Natural killer cell (primary cell): Measurements from ENCODE around the gene CACNA1D. TPM values are rescaled to one million over a fixed set of nuclear protein-coding genes. Genes with fewer than 3 reads are reported as not detected.

Experiments
- ATAC-seq, 3 donors: fragments of 150-1000 bp in 2 of 3; fragments of 200-7000 bp in 1 of 3; cut with Tn5 transposase; 1 replicate in 1 of 3; 2 replicates in 2 of 3; pipeline ENCODE4 v1.10.0; 2021; ENCODE audit warnings: mild to moderate bottlenecking in 2 of 3, moderate library complexity in 2 of 3
- DNase-seq, 2 donors: peaks; one replicate each; pipeline versions ENCODE4 v3.0.0 to v3.0.0-alpha.2; 2013 to 2021; ENCODE audit warnings: mixed read lengths in 1 of 2
- H3K27ac ChIP-seq: one replicate; pipeline ENCODE4 v1.5.1; 2013; ENCODE audit warnings: mild to moderate bottlenecking, low read length
- H3K27me3 ChIP-seq: one replicate; pipeline ENCODE4 v1.6.1; 2013; ENCODE audit warnings: low read length; ENCODE audit not compliant: control insufficient read depth, insufficient read depth
- H3K36me3 ChIP-seq: one replicate; pipeline ENCODE4 v1.6.1; 2013; ENCODE audit warnings: low read length; ENCODE audit not compliant: control insufficient read depth, insufficient read depth
- H3K4me1 ChIP-seq: one replicate; pipeline ENCODE4 v1.6.1; 2013; ENCODE audit warnings: low read length; ENCODE audit not compliant: control insufficient read depth, insufficient read depth
- H3K4me3 ChIP-seq: one replicate; pipeline ENCODE4 v1.5.1; 2013; ENCODE audit warnings: low read length
- H3K9me3 ChIP-seq: one replicate; pipeline ENCODE4 v1.6.1; 2013; ENCODE audit warnings: low read length; ENCODE audit not compliant: control insufficient read depth, insufficient read depth
- H3K27ac Mint-ChIP-seq, 2 donors: one replicate each; pipeline ENCODE4 v1.8.0; 2022; ENCODE audit warnings: mild to moderate bottlenecking in 2 of 2, mixed read lengths in 2 of 2, moderate library complexity in 1 of 2
- H3K27me3 Mint-ChIP-seq, 2 donors: one replicate each; pipeline ENCODE4 v1.8.0; 2022; ENCODE audit warnings: low read depth in 2 of 2, mixed read lengths in 2 of 2
- H3K36me3 Mint-ChIP-seq: one replicate; pipeline ENCODE4 v1.8.0; 2022; ENCODE audit warnings: mixed read lengths
- H3K4me1 Mint-ChIP-seq, 2 donors: one replicate each; pipeline ENCODE4 v1.8.0; 2022; ENCODE audit warnings: mixed read lengths in 2 of 2
- H3K4me3 Mint-ChIP-seq: one replicate; pipeline ENCODE4 v1.8.0; 2022; ENCODE audit warnings: mild to moderate bottlenecking, moderate library complexity, mixed read lengths
- H3K9me3 Mint-ChIP-seq, 2 donors: one replicate each; pipeline ENCODE4 v1.8.0; 2022; ENCODE audit warnings: mixed read lengths in 2 of 2
- CTCF ChIP-seq: fragments of 200-600 bp; IDR thresholded peaks from one replicate; pipeline ENCODE4 v1.8.0; 2022; ENCODE audit warnings: antibody characterized with exemption
- WGBS: methylation state at CpG from one replicate; pipeline ENCODE4 v1.1.7; 2013; ENCODE audit warnings: missing lambda C conversion rate; ENCODE audit not compliant: insufficient coverage; 5-methylcytosine and 5-hydroxymethylcytosine counted together
- intact Hi-C: fragments of 100-400 bp; cut with micrococcal nuclease; formaldehyde crosslinking; loops from one replicate; pipeline ENCODE4 v1.14.2; 2022
- total RNA-seq, 4 donors: library from RNA; stranded (reverse); fragments of 120-200 nt in 1 of 4; gene quantifications; one replicate each; pipeline versions ENCODE4 v1.2.3 to v1.2.4, GENCODE V29; 2013 to 2022

Gene CACNA1D
- total RNA-seq, 3 donors from 2014 or later (not counting 1 experiment from before 2014, with no cell fraction given) = 0.54 to 10.1 TPM; not detected in 1

DNA sequence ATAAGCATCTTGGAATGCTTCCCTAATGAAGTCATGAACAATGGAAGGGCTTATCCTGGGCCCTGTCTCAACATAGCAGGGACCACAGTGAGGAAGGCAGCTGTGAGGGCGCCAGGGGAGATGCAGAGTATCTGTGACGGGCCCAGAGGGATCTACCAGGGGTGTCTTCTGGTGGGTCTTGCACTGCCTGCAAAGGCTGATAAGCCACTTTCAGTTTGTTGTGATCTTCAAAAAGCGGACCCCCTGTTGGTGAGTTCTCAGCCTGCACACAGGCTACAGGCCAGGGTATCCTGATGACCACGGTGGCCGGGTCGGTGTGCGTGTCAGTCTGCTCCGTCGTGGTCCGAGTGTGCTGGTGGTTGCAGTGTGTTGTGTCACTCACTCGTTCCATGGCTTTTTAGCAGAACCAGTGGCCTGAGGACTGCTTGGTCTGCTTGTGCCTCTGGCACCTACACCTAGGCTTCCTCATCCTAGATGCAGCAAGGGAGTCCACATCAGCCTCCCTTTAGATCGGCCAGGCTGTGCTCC, 305.0 kb downstream of the CACNA1D start:
- H3K27me3 Mint-ChIP-seq = peaks cover 8 to 14% of the 10 kb centered on the region in 2 donors
- no peak for DNase-seq
- H3K36me3 ChIP-seq = no peaks in the 10 kb centered on the region
- H3K4me1 Mint-ChIP-seq = no peaks in the 10 kb centered on the region
- no peak overlapping the region for H3K27ac ChIP-seq
- no peaks in the 10 kb centered on the region for H3K9me3 Mint-ChIP-seq
- no peak overlapping the region for H3K27ac Mint-ChIP-seq
- no peaks in the 10 kb centered on the region for H3K4me1 ChIP-seq
- no peak overlapping the region for H3K4me3 Mint-ChIP-seq
- H3K36me3 Mint-ChIP-seq = no peaks in the 10 kb centered on the region
- ATAC-seq = no peak
- H3K4me3 ChIP-seq = no peak overlapping the region
- H3K27me3 ChIP-seq = no peaks in the 10 kb centered on the region
- TF ChIP-seq CTCF = no peak
- H3K9me3 ChIP-seq = no peaks in the 10 kb centered on the region
- intact Hi-C loops = no loop called here
- 87% methylated on average over 12 of the region's 12 CpGs for WGBS

DNA sequence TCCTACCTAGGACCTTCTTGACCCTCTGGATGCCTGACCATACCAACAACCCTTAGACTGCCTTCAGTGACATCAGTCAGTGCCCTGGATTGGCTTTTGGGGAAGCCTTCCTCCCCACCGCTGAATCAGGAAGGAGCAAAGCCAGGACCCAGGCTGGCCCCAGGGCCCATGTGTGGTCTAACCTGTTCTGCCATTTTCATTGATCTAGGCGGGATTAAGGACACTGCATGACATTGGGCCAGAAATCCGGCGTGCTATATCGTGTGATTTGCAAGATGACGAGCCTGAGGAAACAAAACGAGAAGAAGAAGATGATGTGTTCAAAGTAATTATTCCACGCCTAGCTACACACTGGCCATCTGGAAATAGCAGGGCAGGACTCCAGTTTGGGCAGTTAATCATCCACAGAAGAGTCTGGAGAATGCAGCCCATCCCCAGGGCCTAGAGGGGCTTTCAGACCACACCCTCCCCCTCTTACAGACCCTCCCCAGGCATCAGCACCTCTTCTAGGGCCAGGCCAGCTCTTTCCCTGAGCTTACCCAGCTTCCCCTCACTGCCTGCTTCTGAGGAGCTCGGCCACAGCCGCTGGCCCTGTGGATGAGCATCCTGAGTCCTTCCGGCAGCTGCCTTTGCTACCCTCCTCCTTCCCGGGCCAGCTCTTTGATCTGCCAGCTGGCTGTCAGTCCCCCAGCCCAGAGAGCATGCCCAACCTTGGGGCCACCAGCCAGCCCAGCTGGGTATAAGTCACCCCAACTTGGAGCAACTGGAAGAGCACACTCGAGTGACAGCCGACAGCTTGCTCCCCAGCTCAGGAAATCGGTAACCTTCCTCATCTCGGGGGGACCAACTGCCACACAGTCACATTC, 305.9 kb downstream of the CACNA1D start:
- no peak for TF ChIP-seq CTCF
- Mint-ChIP-seq H3K9me3 (no peaks in the 10 kb centered on the region), H3K27ac (no peak overlapping the region), H3K27me3 (peaks cover 5 to 12% of the 10 kb centered on the region in 2 donors), H3K4me3 (no peak overlapping the region), H3K36me3 (no peaks in the 10 kb centered on the region), H3K4me1 (no peaks in the 10 kb centered on the region)
- WGBS = 90% methylated on average over 16 of the region's 16 CpGs
- Histone ChIP-seq H3K27ac (no peak overlapping the region), H3K27me3 (no peaks in the 10 kb centered on the region), H3K4me1 (no peaks in the 10 kb centered on the region), H3K36me3 (no peaks in the 10 kb centered on the region), H3K4me3 (no peak overlapping the region), H3K9me3 (no peaks in the 10 kb centered on the region)
- DNase-seq (no peak), ATAC-seq (no peak)
- intact Hi-C loops = no loop called here

DNA sequence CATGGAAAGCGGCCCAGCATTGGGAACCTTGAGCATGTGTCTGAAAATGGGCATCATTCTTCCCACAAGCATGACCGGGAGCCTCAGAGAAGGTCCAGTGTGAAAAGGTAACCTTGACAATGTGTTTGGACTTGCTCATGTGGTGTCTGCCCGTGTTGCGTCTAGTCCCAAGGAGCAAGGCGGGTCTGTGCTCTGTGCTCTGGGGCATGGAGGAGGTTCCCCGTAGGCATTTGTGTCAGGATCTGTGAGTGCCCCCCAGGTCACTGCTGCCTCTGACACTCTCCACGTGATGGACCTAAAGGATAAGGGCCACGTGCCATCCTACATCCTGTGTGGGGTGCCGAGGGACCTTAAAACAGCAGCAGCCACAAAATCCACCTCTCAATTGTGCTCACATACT, 306.9 kb downstream of the CACNA1D start:
- H3K27me3 Mint-ChIP-seq = peaks cover 3% of the 10 kb centered on the region in 2 donors
- no peaks in the 10 kb centered on the region for H3K4me1 ChIP-seq
- no peak for DNase-seq
- no peak for TF ChIP-seq CTCF
- H3K36me3 Mint-ChIP-seq = no peaks in the 10 kb centered on the region
- H3K9me3 Mint-ChIP-seq = no peaks in the 10 kb centered on the region
- intact Hi-C loops = no loop called here
- H3K4me3 Mint-ChIP-seq = no peak overlapping the region
- H3K27ac Mint-ChIP-seq = no peak overlapping the region
- H3K36me3 ChIP-seq = no peaks in the 10 kb centered on the region
- no peaks in the 10 kb centered on the region for H3K27me3 ChIP-seq
- no peak for ATAC-seq
- no peak overlapping the region for H3K27ac ChIP-seq
- 94% methylated on average over 9 of the region's 9 CpGs for WGBS
- no peaks in the 10 kb centered on the region for H3K4me1 Mint-ChIP-seq
- H3K4me3 ChIP-seq = no peak overlapping the region
- H3K9me3 ChIP-seq = no peaks in the 10 kb centered on the region
